Stimulated activated CD4-positive, alpha-beta T cell treated with anti-CD3 and anti-CD28 coated beads, TNF-alpha, amount 100 ng/mL, for 48 hours (primary cell): ENCODE data around the gene PIWIL1.

Source experiments
- DNase-seq, 3 donors: peaks; one replicate each; pipeline ENCODE4 v3.0.0-alpha.2; 2020; ENCODE audit warnings: low read depth in 3 of 3

PIWIL1 gene

GRCh38 chr12:130336723-130337487 lies 782 bp upstream of the PIWIL1 start:
- DNase-seq, result no peak

DNA sequence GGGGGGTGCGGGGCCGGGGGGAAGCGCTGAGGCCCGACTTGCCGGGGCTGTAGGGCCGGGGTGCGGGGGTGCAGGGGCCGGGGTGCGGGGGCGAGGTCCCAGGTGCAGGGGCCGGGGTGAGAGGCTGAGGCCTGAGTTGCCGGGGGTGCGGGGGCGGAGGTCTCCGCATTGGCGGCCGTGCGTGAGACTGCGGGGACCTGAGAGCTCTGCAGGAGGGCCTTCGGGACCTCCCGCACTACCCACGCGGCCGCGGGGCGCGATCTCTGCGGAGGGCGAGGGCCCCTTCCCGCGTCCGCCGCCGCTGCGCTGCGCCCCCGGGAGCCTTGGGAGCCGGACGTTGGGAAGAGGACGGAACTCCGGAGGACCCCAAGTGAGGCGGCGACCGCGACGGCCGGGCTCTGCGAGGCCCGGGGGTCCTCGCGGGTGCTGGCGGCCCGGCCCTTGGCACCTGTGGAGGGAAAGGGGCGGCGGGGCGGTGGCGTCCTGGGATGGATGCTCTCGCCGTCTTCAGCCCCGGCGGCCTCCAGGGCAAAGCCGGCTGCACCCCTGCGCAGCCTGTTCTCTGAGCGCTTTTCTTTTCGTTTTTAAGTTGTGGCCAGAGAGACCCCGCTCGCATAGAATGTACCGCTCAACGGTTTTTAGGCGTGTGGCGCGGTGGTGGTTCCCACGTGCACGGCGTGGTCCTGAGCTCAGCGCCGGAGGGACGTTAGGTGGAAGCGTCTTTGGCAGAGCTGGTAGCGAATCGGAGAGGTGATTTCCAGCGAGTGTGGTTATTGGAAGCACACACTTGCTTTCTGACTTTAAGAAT lies 1.3 kb downstream of the PIWIL1 start:
- DNase-seq, result no peak

DNA sequence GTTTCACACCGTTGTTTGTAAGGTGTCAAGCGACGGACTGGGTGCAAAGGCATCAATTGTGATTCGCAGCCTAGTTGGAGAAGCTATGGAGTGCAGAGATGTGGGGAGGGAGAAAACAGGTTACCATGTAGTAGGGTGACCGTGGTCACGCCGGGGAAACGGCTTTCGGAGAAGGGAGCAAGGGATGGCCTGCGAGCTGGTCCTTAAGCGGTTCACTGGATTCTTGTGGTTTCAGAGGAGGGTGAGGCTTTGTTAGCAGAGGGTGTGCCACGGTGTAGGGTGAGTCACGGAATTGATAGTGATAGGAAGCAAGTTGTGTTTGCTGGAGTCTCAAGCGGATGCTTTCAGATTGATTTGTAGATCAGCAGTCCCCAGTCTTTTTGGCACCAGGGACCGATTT lies 2.3 kb downstream of the PIWIL1 start:
- DNase-seq, result no peak

- DNase-seq, result no peak
Measured at GRCh38 chr12:130342442-130342841, 4.8 kb downstream of the PIWIL1 start.

GRCh38 chr12:130342842-130343241 lies 5.2 kb downstream of the PIWIL1 start:
- no peak for DNase-seq

DNA sequence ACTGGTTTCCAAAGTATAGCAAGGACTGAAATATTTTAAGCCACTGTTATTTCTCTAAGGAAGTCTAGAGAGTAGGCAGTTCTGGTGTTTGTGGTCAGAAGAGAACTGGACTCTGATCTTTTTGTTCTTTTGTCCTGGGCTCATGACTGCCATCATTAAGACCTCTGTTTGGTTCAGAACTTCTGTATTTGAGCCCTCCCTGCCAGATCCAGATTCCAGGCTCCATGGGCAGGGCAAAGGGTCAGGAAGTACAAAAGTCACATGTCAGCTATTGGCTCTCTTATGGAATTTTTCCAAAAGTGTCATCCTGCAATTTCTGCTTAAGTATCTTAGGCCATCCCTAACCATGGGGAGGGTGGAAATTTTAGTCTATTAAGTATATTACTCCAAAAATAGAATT lies 6.8 kb downstream of the PIWIL1 start:
- DNase-seq, result no peak

DNA sequence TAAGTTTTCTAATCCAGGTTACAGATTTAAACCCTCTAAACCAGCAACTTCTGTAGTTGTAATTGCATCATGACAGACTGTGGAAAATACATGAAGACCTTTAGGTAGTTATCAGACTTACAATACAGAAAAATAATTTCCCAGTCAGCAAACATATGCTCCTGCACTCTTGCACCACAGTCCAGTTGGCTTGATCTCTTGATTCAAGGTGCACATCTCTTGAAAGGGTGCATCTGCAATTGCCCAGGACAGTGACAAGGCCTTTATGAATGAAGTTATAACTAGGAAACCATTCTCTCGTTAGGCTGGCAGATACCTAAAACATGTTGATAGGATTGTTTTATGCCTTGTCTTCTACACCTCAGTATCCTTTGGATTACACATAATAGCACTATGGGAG lies 7.6 kb downstream of the PIWIL1 start:
- no peak for DNase-seq

DNA sequence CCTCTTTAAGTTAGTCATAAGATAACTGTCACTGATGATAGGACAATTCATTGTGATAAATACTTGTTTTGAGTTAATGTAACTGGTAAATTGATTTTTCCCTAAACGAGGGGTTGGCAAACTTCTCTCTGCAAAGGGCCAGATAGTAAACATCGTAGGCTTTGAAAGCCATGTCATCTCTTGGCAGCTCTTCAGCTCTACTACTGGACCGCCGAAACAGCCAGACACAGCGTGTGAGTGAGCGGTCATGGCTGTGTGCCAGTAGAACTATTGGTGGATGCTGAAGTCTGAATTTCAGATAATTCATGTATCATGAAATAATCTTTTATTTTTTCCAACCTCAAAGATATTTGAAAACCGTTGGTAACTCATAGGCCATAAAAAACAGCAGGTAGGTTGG lies 9.9 kb downstream of the PIWIL1 start:
- DNase-seq, result no peak

- no peak for DNase-seq
Measured at GRCh38 chr12:130350715-130351114, 13.0 kb downstream of the PIWIL1 start.

DNA sequence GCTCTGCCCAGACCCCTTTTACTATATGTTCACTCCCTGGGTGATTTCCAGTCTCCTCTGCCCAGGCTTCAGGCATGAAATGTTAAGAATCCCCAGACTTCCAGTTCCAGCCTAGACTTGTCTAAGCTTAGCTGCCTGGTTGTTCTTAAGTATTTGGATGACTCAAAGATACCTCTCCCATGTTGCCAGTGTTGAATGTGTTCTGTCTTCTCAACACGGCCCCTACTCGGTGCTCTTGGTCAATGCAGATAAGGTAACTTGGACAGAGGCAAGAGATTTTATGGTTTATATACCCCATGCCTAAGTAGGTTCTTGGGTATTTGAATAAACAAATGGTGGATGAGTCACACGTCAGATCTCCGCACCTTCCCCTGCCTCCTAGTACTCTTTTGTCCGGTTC lies 13.6 kb downstream of the PIWIL1 start:
- DNase-seq, result no peak

GRCh38 chr12:130353081-130353480 lies 15.4 kb downstream of the PIWIL1 start:
- DNase-seq, result no peak

DNA sequence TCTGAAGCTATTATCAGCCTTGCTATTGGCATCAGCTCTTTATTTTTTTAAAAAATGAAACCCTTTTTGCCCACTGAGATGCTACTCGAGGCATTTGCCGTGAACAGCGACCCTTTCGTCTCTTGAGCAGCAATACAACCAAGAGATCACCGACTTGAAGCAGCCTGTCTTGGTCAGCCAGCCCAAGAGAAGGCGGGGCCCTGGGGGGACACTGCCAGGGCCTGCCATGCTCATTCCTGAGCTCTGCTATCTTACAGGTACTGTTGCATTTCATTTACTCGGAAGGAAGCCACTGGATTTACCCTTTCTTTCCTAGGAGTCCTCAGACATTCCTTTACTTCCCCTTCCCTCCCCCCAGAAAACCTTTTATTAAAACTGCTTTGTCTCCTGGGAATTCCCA lies 16.7 kb downstream of the PIWIL1 start:
- DNase-seq, result no peak

DNA sequence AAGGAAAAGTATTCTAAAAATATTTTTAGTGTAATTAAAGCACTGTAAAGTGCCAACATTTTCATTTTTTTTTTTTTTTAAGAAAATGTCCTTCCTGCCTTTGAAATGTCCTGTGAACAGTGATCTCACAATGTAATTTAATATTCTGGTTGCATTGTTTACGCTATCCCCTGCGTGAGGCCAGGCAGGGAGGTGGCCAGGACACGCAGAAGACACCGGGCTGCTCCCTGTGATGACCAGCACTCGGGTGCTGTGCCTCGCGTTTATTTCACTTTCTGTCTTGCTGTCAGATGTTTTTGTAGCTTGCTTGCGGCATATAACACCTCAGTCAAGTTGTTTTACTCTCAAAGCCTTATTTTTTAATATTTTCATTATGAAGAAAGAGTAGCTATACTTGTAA lies 18.5 kb downstream of the PIWIL1 start:
- DNase-seq, result no peak

DNA sequence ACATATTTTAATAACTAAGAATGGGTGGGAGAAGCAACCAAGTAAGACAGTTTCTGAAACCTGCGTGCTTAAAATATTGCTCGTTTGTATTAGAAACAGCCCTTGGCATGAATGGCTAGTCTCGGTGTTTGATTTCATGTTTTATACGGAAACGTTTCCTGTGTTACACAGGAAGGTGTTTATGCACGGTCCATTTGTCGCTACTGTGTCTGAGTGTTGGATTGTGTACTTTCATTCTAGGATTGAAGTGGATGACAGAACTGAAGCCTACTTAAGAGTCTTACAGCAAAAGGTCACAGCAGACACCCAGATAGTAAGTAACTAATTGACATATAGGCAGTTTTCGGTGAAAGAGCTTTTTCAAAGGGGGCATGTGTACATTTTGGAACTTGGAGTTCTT lies 19.6 kb downstream of the PIWIL1 start:
- no peak for DNase-seq

DNA sequence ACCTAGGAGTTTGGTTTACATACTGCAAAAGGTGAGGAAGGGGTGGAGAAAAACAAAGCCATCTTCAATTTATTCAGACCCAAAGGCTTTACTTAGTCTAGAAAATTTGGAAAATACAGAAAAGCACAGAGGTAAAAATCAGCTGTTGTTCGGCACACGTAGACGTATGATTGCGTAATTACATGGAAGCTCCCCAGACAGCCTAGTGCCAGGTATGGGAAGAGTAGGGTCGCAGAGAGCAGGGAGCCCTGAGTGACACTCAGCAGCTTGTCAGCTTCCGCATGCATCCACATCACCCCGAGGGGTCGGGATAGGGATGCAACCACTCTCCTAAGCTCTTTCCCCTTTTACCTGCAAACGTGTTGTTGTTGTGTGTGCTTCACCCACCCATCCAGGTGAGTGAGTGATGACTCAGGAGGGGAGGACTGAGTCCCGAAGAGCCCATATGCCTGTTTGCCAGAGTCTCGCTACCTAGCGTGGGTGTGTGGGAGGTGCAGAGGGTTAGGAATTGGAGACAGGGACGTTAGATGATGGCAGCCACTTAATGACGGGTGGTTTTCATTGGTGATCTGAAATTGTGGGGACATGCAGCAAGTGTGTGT lies 20.1 kb downstream of the PIWIL1 start:
- no peak for DNase-seq

- DNase-seq, result no peak
Measured at GRCh38 chr12:130362060-130362459, 24.4 kb downstream of the PIWIL1 start.

DNA sequence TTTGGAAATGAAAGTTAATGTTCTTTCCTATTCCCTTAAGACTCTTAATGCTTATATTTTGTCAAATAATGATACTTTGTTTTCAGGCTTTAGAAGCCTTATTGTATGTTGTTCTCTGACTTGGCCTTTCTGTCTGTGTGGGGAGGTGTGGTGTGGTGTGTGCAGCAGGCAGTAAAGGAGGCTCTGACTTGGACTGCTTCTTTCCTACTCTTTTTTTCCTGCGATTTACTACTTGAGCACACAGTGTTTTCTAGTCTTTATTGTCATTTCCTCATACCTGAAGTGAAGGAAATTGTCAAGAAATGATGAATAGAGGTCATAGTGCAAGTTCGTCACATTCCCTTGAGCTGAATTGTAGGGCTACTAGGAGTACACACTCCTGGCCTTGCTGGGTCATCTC lies 26.9 kb downstream of the PIWIL1 start:
- DNase-seq, result no peak

- no peak for DNase-seq
Measured at GRCh38 chr12:130366159-130366558, 28.5 kb downstream of the PIWIL1 start.

DNA sequence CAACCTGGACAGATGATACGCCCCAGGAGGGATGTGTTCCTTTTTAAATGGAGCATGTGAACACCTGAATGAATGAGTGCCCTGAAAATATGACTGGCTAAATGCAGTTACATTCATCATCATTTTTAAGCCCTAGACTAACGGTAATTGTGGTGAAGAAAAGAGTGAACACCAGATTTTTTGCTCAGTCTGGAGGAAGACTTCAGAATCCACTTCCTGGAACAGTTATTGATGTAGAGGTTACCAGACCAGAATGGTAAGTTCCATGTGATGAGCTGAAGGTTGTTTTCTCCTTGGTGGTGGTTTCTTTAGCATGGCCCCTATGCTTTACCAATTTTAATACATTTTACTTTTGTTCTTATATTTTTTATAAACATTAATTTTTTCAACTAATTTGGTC lies 29.3 kb downstream of the PIWIL1 start:
- DNase-seq, result no peak

DNA sequence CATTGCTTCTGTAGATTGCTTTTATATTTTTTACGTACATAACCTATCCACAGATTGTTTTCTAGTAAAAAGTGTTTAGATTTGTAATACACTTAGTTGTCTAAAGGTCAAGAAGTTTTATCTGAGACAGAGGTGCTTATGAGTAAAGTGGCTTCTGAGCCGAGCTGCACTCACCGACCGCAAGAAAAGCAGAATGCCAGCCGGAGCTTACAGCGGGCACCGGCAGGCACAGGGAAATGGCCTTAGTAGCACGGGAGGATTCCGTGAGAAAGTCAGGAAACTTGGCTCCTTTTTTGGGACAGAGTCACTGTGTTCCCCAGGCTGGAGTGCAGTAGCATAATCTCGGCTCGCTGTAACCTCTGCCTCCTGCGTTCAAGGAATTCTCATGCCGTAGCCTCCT lies 29.8 kb downstream of the PIWIL1 start:
- no peak for DNase-seq

- no peak for DNase-seq
Measured at GRCh38 chr12:130369816-130370215, 32.1 kb downstream of the PIWIL1 start.

- no peak for DNase-seq
Measured at GRCh38 chr12:130371296-130371695, 33.6 kb downstream of the PIWIL1 start.

- DNase-seq, result no peak
Measured at GRCh38 chr12:130372936-130373335, 35.2 kb downstream of the PIWIL1 start.
